ENCODE data around the gene LNPK.
"Not testable (repeated sequence)": the region's sequence is repeated elsewhere in the genome, so short reads cannot be mapped to it uniquely, and the experiment has no call there.

LNPK gene

GRCh38 chr2:176001281-176001915, 669 bp downstream of the LNPK start:
- no peak for TF ChIP-seq CTCF (IDR thresholded peaks at IDR 0.05; ENCODE audit: low read depth, low read length)

GRCh38 chr2:175999283-175999819, 2.7 kb downstream of the LNPK start:
- DNase-seq (ENCODE audit: extremely low read depth, low read depth), result no peak
- no peak for TF ChIP-seq CTCF (IDR thresholded peaks at IDR 0.05; ENCODE audit: low read depth, low read length)

More at GRCh38 chr2:176001281-176001915, 669 bp downstream of the LNPK start:
- no peak for DNase-seq (ENCODE audit: extremely low read depth, low read depth)

GRCh38 chr2:175990099-175990498, 12.0 kb downstream of the LNPK start:
- no peak for DNase-seq (ENCODE audit: extremely low read depth, low read depth)
- TF ChIP-seq CTCF (IDR thresholded peaks at IDR 0.05; ENCODE audit: low read depth, low read length), result no peak

- DNase-seq (ENCODE audit: extremely low read depth, low read depth), result not testable (repeated sequence)
Measured at GRCh38 chr2:175987126-175987525, 14.9 kb downstream of the LNPK start.

- no peak for TF ChIP-seq CTCF (IDR thresholded peaks at IDR 0.05; ENCODE audit: low read depth, low read length)
- DNase-seq (ENCODE audit: extremely low read depth, low read depth), result no peak
Measured at GRCh38 chr2:175984846-175985245, 17.2 kb downstream of the LNPK start.

- no peak for TF ChIP-seq CTCF (IDR thresholded peaks at IDR 0.05; ENCODE audit: low read depth, low read length)
- no peak for DNase-seq (ENCODE audit: extremely low read depth, low read depth)
Measured at GRCh38 chr2:175981551-175981950, 20.5 kb downstream of the LNPK start.

GRCh38 chr2:175976391-175977157, 25.5 kb downstream of the LNPK start:
- no peak for TF ChIP-seq CTCF (IDR thresholded peaks at IDR 0.05; ENCODE audit: low read depth, low read length)
- DNase-seq (ENCODE audit: extremely low read depth, low read depth), result no peak

Data from AG09319 (cell line).